Measurements from ENCODE around the gene BMS1.
"Not testable (repeated sequence)": the region's sequence is repeated elsewhere in the genome, so short reads cannot be mapped to it uniquely, and the experiment has no call there.

DNA sequence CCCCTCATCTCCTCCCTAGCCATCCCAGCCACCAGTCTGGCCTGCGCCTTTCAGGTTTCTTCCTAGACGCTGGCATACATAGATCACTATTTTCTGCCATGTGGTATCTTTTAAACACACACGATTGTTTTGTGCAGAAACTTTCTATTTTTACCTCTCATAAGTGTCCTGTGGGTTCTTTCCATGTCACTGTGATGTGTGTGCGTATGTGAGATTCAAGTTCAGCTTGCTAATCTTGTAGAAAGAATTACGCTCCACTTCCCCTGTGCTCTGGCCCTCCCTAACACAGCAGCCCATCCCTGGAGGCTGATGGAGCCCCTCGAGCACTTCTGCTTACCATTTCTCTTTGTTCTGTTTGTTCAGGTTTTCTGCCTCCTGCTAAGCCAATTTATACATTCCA lies 80.2 kb downstream of the BMS1 start:
- TF ChIP-seq, protein P1, sequence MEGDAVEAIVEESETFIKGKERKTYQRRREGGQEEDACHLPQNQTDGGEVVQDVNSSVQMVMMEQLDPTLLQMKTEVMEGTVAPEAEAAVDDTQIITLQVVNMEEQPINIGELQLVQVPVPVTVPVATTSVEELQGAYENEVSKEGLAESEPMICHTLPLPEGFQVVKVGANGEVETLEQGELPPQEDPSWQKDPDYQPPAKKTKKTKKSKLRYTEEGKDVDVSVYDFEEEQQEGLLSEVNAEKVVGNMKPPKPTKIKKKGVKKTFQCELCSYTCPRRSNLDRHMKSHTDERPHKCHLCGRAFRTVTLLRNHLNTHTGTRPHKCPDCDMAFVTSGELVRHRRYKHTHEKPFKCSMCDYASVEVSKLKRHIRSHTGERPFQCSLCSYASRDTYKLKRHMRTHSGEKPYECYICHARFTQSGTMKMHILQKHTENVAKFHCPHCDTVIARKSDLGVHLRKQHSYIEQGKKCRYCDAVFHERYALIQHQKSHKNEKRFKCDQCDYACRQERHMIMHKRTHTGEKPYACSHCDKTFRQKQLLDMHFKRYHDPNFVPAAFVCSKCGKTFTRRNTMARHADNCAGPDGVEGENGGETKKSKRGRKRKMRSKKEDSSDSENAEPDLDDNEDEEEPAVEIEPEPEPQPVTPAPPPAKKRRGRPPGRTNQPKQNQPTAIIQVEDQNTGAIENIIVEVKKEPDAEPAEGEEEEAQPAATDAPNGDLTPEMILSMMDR (conservative IDR thresholded peaks at IDR 0.05; ENCODE audit: low read depth, low read length) = not testable (repeated sequence)
- TF ChIP-seq POLR2A (IDR thresholded peaks at IDR 0.05; ENCODE audit: low read depth, low read length); BHLHE40 (IDR thresholded peaks at IDR 0.05; ENCODE audit: low read depth, low read length); RAD21 (IDR thresholded peaks at IDR 0.05; ENCODE audit: low read length); MXI1 (IDR thresholded peaks at IDR 0.05; ENCODE audit: borderline replicate concordance, low read depth, low read length); MAFK (IDR thresholded peaks at IDR 0.05; ENCODE audit: low read depth, low read length); CHD1 (IDR thresholded peaks at IDR 0.05; ENCODE audit: low read depth, low read length); RFX5 (IDR thresholded peaks at IDR 0.05; ENCODE audit: low read depth, low read length); NFE2L2 (IDR thresholded peaks at IDR 0.05; ENCODE audit: low read depth, low read length); MAZ (IDR thresholded peaks at IDR 0.05; ENCODE audit: borderline replicate concordance, low read depth, low read length); CEBPB (IDR thresholded peaks at IDR 0.05; ENCODE audit: low read depth, low read length); RCOR1 (IDR thresholded peaks at IDR 0.05; ENCODE audit: insufficient replicate concordance, low read length): not testable (repeated sequence)
- TF ChIP-seq, protein P2, sequence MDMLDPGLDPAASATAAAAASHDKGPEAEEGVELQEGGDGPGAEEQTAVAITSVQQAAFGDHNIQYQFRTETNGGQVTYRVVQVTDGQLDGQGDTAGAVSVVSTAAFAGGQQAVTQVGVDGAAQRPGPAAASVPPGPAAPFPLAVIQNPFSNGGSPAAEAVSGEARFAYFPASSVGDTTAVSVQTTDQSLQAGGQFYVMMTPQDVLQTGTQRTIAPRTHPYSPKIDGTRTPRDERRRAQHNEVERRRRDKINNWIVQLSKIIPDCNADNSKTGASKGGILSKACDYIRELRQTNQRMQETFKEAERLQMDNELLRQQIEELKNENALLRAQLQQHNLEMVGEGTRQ (IDR thresholded peaks at IDR 0.05; ENCODE audit: low read depth, low read length) = not testable (repeated sequence)
- TF ChIP-seq, protein P3, sequence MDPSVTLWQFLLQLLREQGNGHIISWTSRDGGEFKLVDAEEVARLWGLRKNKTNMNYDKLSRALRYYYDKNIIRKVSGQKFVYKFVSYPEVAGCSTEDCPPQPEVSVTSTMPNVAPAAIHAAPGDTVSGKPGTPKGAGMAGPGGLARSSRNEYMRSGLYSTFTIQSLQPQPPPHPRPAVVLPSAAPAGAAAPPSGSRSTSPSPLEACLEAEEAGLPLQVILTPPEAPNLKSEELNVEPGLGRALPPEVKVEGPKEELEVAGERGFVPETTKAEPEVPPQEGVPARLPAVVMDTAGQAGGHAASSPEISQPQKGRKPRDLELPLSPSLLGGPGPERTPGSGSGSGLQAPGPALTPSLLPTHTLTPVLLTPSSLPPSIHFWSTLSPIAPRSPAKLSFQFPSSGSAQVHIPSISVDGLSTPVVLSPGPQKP (IDR thresholded peaks at IDR 0.05; ENCODE audit: borderline replicate concordance, low read depth, low read length) = not testable (repeated sequence)

Data from IMR-90 (cell line).